ENCODE data around the gene NRXN3.
A peak's percentile ranks its signal among the peaks of the same experiment; 100 is the strongest.

The NRXN3 gene

GRCh38 chr14:78688503-78688902 lies 518.3 kb downstream of the NRXN3 start:
- TF ChIP-seq, protein P1, sequence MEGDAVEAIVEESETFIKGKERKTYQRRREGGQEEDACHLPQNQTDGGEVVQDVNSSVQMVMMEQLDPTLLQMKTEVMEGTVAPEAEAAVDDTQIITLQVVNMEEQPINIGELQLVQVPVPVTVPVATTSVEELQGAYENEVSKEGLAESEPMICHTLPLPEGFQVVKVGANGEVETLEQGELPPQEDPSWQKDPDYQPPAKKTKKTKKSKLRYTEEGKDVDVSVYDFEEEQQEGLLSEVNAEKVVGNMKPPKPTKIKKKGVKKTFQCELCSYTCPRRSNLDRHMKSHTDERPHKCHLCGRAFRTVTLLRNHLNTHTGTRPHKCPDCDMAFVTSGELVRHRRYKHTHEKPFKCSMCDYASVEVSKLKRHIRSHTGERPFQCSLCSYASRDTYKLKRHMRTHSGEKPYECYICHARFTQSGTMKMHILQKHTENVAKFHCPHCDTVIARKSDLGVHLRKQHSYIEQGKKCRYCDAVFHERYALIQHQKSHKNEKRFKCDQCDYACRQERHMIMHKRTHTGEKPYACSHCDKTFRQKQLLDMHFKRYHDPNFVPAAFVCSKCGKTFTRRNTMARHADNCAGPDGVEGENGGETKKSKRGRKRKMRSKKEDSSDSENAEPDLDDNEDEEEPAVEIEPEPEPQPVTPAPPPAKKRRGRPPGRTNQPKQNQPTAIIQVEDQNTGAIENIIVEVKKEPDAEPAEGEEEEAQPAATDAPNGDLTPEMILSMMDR (IDR thresholded peaks at IDR 0.05; ENCODE audit: borderline replicate concordance, insufficient read depth, low read depth, low read length), result no peak
- no peak overlapping the region for H3K4me3 ChIP-seq (ENCODE audit: low read depth, low read length)

- TF ChIP-seq, protein P1 (IDR thresholded peaks at IDR 0.05; ENCODE audit: borderline replicate concordance, insufficient read depth, low read depth, low read length), result no peak
- H3K4me3 ChIP-seq (ENCODE audit: low read depth, low read length), result no peak overlapping the region
Observed at GRCh38 chr14:78690836-78691235, 520.7 kb downstream of the NRXN3 start.

DNA sequence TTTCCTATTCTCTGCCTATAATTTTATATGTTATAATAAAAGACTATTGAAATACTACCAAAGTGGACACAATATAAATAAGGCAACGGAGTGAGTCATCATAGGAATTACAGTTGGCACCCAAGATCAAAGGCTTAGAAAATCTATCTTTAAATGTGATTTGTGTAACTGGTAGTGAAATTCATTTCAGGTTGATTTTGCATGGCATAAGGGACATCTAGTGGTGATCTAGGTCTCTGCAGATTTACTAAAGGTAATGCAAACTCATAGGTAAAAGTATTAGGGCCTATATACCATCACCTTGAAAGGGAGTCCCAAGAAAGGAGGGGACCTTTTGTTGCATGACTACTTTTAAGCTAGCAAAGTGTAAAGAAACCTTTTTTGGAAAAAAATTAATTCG lies 527.2 kb downstream of the NRXN3 start:
- TF ChIP-seq, protein P1 (IDR thresholded peaks at IDR 0.05; ENCODE audit: borderline replicate concordance, insufficient read depth, low read depth, low read length), result peak; percentile 45; the same call in 1 of the 2 replicates
- no peak overlapping the region for H3K4me3 ChIP-seq (ENCODE audit: low read depth, low read length)

DNA sequence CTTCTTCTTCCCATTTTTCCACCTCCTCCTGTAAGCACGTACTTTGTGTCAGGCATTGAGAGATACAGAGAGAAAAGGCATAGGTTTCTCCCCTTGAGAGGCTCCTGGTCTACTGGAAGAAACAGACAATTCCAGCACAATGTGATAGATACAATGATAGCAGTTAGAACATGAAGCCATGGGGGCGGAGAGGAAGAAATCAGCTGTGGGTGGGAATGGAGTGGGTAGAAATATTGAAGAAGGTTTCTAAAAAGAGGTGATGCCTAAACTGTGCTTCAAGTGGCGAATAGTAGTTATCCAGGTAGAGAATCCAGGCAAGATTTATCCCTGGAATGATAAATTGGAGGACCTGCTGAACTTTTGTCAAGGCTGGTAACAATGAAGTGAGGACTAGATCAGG lies 528.8 kb downstream of the NRXN3 start:
- no peak overlapping the region for H3K4me3 ChIP-seq (ENCODE audit: low read depth, low read length)
- TF ChIP-seq, protein P1 (IDR thresholded peaks at IDR 0.05; ENCODE audit: borderline replicate concordance, insufficient read depth, low read depth, low read length), result no peak

GRCh38 chr14:78700236-78700635 lies 530.1 kb downstream of the NRXN3 start:
- TF ChIP-seq, protein P1 (IDR thresholded peaks at IDR 0.05; ENCODE audit: borderline replicate concordance, insufficient read depth, low read depth, low read length), result no peak
- H3K4me3 ChIP-seq (ENCODE audit: low read depth, low read length), result no peak overlapping the region

DNA sequence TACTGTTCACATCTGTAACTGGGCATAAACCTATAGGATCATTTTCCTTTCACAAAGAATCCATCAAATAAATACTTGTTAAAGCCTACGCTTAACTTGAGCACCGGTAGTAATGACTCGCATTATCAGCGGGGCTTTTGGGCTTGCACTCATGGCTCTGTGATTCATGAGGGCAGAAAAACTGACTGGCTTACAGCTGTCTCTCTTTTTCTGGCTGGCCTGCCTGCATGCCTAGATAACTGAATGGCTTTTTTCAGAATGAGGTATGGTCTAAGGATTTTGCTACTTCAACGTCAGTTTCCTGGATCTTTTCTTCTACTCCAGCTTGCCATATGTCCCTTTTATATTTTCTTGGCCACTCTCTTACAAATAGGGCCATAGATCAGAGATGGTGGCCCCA lies 531.1 kb downstream of the NRXN3 start:
- H3K4me3 ChIP-seq (ENCODE audit: low read depth, low read length), result no peak overlapping the region
- TF ChIP-seq, protein P1 (IDR thresholded peaks at IDR 0.05; ENCODE audit: borderline replicate concordance, insufficient read depth, low read depth, low read length), result no peak

GRCh38 chr14:78704965-78705364 lies 534.8 kb downstream of the NRXN3 start:
- H3K4me3 ChIP-seq (ENCODE audit: low read depth, low read length), result no peak overlapping the region

More at GRCh38 chr14:78704965-78705364, 534.8 kb downstream of the NRXN3 start:
- TF ChIP-seq, protein P1 (IDR thresholded peaks at IDR 0.05; ENCODE audit: borderline replicate concordance, insufficient read depth, low read depth, low read length), result no peak
